HG03432 (cell line): Measurements from ENCODE around the gene NACC1.
A peak's percentile ranks its signal among the peaks of the same experiment; 100 is the strongest.
"Not testable (repeated sequence)": the region's sequence is repeated elsewhere in the genome, so short reads cannot be mapped to it uniquely, and the experiment has no call there.

Source experiments
- ATAC-seq: cut with Tn5 transposase; IDR thresholded peaks from one replicate; pipeline ENCODE4 v1.9.1; 2021; ENCODE audit warnings: mild to moderate bottlenecking, moderate library complexity; ENCODE audit not compliant: unreplicated experiment

Gene NACC1

DNA sequence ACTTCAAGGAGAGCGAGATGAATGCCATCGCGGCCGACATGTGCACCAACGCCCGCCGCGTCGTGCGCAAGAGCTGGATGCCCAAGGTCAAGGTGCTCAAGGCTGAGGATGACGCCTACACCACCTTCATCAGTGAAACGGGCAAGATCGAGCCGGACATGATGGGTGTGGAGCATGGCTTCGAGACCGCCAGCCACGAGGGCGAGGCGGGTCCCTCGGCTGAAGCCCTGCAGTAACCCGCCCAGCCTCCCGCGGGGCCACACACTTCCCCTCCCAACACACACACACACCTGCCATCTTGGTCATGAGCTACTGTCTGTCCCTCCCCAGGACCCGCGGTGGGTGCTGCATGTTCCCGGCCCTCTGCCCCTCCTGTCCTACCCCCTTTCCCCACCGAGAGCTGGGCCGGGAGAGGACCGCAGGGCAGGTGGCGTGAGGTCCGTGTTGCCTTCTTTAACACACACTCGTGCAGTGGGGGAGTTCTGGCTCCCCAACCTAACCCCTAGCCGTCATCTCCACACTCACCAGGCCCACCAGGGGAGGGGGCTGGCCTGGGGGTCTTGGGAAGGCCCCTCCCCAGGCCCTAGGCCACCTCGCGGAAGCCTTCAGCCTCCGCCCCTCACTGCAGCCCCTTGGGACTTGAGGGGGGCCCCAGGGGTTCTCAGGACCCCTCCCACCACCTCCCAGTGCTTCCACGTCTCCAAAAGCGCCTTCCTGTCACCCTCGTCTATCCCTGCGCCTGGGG is 20.3 kb downstream of the NACC1 start:
- no peak for ATAC-seq

DNA sequence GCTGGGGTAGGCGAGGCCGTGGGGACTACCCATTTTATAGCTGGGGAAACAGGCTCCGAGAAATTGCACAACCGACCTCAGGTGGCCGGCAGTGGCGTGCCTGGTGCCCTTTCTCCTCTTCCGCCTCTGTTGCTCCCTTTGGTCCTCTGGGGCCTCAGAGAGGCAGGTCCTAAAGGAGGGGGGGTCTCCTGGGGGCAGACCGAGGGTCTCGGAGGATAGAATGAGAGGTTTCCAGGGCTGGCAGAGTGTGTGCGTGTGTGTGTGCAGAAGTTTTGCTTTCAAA is 20.8 kb downstream of the NACC1 start:
- no peak for ATAC-seq

DNA sequence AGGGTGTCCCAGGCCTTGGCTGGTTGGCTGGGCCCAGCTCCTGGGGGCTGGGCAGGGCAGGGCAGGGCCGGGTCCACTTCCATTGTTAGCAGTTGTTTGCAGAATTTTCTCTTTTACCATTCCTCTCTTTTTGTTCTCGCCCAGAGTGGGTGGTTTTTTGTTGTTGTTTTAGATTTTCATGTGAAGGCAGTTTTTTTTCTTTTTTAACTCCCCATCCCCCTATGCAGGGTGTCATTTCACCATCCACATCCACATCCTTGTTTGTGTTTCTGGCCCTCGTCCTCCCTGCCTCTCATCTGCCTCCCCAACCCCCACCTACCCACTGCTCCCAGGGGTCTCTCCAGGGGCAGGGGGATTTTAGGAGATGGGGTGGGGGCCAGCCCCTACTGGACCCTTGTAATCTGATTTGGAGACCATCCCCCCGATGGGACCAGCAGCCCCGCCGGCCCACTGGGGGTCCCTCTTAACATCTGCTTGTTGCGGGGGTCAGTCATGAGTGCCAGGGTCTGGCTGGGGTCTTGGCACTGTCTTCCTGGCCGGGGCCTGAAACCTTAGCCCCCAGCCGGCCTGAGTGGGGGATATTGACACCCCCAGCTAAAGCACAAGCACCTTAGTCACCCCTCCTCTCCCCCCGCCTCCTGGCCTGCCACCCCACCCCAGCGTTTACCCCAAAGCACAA is 21.7 kb downstream of the NACC1 start:
- ATAC-seq: no peak

DNA sequence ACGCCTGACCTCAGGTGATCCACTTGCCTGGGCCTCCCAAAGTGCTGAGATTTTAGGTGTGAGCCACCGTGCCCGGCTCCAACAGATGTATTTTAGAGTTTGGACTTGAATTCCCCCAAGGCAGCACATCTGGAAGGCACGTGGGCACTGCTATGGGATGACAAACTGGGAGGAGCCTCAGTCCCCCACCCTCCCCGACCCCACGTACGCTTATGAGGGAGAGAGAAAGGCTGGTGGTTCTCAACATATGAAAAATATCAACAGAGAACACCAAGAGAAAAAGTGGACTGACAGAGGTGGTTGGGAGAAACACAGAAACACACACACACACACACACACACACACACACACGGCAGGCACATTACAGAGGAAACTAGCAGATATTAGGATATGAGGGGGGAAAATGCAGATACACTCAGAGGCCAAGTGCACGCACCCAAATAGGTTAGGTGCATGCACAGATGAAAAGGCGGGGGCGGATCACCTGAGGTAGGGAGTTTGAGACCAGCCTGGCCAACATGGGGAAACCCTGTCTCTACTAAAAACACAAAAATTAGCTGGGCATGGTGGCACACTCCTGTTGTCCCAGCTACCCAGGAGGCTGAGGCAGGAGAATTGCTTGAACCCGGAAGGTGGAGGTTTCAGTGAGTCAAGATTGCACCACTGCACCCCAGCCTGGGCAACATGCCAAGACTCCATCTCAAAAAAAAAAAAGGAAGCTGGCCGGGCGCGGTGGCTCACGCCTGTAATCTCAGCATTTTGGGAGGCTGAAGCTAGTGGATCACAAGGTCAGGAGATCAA is 28.9 kb downstream of the NACC1 start:
- ATAC-seq: no peak

DNA sequence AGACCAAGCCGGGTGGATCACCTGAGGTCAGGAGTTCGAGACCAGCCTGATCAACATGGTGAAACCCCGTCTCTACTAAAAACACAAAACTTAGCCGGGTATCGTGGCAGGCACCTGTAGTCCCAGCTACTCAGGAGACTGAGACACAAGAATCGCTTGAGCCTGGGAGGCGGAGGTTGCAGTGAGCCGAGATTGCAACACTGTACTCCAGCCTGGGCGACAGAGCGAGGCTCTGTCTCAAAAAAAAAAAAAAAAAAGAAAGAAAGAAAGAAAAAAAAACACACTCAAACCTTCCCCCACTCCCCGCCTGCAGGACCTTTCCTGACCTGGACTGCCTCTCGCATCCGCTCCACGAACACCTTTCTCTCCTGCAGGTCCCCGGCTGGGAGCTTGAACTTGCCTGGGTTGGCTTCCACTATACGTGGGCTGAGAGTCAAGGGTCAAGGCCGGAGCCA is 31.1 kb downstream of the NACC1 start:
- not testable (repeated sequence) for ATAC-seq

DNA sequence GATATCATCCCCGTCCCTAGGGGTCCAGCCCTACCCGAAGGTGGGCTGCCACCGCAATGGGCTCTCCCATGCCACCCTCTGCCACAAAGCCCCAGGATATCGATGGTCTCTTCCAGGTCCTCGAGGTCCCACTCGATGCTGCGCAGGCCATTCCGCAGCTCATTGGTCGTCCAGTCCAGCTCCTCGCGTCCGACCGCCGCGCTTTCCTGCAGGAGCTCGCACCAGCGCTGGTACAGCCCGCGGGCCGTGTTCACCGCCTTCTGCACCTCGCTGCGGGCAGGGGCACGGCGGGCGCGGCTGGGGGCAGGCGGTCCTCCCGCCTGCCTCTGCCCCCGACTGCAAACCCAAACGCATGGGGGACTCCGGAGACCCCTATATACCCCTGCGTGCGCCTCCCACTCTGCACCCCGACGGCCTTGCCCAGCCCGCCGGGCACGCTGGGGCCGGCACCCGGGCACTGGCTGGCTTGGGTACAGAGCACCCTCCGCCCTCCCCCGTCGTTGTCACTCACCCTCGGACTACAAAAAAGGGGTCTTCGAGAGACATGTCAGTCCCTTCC is 31.6 kb downstream of the NACC1 start:
- ATAC-seq: peak; percentile 6

DNA sequence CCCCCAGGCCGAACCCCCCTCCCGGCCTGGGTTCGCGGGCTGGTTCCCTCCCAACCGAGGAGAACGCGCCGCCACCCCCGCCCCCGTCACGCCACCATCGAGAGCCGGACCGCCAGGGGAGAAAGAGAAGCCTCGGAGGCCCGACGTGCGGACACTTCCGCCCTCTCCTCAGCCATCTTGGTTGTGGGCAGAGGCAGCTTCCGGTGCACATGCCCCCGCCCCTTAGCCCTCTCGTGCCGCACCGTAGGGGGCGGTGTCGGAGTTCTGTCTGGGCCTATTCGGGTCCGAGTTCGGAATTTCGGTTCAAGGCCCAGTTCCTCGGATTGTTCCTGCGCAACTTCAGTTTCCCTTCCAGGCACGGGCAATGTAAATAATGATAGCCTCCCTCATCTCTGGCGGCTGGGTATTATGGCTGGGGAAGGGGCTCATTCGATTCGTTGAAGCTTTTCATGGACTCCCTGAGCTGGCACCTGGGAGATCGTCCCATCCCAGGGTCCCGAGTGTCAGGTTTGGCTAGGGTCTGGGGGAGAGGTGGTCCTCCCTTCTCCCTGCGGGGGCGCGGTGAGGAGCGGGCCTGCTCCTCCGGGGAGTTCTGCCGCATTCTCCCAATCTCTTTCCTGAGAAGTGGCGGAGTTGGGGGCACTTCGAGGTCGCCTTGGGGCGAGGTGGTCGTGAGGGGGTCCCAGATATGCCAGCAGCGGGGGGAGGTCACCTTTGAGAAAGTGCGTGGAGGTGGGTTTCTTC is 32.3 kb downstream of the NACC1 start, which contains the start of the genes IER2 and STX10:
IER2 (plus strand) TSS at position 225 of the 744 bp plus-strand sequence. CDS start 2,776 bp downstream, outside the sequence.
STX10 (minus strand) TSS at position 189 of the 744 bp plus-strand sequence. CDS start 202 bp downstream, outside the sequence.
- peak; percentile 32 for ATAC-seq

DNA sequence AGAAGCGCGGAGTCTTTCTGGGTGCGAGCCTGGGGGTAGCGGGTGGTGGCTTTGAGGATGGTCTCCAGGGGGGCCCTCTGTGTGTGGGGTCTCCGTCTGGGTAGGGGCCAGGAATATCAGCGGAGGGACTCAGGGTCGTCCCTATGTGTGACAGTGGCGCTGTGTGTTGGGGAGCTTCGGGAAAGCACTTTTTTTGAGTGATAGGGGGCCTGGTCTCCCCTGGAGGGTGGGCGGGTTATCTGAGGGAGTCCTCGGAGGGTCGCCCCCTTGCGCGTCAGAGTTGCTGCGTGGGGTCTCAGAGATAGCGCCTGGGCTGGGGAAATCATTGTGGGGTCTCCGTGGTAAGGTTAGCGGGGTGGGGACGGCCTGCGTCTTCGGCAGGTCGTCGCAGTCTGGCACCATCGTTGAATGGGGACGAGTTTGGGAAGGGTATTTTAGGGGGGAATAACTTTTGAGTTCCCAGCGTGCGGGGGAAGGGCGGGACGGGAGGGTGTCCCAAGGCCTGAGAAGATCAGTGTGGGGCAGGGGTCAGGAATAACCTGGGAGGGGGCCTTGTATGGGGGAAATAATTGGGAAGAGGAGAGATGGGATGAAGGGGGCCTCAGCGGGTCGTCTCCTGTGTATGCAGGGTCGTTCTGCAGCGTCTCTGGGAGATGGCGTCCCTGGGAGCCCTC is 33.0 kb downstream of the NACC1 start:
- no peak for ATAC-seq

DNA sequence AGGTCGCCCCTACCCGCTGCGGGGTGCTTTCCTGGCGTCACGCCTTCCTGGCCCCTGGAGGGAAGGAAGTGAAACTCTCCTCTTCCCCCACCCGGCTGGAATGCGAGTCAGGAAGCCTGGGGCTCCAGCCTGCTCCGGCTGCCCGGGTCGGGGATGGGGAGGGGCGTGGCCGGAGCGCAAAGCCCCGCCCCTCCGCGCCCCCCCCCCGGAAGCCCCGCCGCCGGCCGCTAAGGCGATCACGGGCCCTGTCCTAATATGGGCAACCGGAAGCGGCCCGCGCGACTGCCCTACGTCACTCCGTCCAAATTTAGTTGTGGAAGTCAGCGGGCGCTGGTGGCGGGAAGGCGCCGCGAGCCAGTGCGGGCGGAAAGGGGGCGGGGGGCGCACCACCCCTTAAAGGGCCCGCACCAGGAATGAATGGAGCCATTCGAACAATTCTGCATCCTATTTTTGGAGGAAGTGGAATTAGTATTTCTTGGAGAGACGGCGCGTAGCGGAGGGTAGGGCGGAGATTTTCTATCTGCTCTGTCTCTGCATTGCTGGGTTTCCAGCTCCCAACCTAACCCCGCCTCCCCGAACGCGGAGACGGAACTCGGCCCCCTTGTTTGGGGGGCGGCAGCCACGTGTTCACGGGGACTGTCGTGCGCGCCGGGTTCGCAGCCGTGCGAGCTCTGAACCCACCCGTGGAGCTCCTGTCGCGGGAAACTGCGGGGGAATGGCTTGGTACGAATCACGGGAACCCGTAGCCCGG is 33.7 kb downstream of the NACC1 start:
- ATAC-seq: peak; percentile 39

DNA sequence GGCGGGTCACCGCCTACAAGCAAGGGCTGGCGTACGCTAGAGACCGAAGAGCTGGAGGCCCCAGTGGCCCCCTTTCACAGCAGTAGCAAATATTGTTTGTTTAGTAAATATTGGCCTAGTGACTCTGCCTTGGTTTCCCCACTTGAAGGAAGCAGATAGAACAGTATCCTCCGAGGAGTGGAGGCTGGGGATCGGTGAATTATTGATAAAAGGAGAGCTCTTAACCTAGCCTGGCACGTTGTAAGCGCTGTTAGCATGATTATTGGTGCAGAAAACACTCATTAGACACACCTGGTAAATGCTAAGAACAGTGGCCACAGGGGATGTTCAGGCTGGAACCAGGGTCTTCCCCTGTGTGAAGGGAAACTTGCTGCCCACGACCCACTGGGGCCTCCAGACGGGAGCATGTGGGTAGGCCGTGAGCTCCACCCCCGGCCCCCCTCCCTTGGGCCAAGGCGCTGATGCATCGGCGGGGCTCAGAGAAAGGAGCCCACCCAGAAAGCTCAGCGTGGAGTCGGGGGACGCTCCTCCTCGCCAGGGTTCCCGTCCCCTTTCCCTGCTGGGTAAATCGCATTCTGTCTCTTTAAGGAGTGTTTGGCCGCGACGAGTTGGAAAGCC is 34.4 kb downstream of the NACC1 start:
- ATAC-seq: peak; percentile 5

DNA sequence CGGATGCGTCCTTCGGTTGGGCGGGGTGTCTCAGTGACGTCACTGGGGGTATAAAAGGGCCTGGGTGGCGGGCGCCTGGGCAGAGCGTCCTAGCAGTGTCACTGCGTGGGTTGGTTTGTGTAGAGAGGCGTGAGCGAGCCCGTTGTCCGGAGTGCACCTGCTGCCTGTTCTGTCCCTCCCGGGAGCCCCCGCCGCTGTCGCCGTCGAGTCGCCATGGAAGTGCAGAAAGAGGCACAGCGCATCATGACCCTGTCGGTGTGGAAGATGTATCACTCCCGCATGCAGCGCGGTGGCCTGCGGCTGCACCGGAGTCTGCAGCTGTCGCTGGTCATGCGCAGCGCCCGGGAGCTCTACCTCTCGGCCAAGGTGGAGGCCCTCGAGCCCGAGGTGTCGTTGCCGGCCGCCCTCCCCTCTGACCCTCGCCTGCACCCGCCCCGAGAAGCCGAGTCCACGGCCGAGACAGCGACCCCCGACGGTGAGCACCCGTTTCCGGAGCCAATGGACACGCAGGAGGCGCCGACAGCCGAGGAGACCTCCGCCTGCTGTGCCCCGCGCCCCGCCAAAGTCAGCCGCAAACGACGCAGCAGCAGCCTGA is 35.0 kb downstream of the NACC1 start:
- peak; percentile 34 for ATAC-seq

DNA sequence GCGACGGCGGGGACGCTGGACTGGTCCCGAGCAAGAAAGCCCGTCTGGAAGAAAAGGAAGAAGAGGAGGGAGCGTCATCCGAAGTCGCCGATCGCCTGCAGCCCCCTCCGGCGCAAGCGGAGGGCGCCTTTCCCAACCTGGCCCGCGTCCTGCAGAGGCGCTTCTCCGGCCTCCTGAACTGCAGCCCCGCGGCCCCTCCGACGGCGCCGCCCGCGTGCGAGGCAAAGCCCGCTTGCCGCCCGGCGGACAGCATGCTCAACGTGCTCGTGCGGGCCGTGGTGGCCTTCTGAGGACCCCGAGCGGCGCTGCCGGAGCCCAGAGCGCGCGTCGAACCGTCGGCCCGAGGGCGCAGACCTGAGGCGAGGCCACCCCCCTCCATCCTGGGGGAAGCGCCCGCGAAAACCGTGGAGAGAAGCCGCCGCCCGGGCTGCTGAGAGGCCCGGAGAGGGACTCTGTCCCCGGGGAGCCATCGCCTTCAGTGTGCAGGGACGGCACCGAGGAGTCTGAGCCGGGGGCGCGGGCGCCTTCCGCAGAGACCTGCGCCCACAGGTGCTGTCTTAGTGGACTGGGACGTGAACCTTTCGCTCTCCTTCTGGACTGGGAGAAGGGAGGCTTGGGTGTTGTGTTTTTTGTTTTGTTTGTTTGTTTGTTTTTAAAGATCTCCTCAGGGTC is 35.6 kb downstream of the NACC1 start:
- no peak for ATAC-seq

DNA sequence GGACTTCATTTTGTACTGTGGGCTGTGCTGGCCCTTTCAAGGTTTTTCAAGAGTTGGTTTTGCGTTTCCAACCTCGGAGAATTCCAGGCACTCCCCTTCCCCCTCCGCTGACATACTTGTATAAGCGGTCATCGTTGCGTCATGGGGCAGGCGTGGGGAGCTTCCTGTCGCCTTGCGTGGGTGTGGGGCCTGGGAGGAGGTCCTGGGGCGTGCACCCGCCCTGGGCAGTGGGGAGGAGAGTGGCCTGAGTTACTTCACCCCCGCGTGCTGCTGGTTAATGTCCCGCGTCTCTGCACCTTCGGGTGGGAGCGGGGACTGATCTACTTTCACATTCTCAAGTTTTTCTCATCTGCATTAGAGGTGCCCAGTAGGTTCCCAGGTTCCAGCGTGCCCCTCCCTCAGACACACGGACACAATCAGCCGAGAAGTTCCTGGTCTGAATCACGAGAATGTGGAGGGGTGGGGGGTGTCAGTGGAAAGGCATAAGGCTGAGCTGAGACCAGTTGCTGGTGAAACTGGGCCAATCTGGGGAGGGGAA is 36.2 kb downstream of the NACC1 start:
- no peak for ATAC-seq

DNA sequence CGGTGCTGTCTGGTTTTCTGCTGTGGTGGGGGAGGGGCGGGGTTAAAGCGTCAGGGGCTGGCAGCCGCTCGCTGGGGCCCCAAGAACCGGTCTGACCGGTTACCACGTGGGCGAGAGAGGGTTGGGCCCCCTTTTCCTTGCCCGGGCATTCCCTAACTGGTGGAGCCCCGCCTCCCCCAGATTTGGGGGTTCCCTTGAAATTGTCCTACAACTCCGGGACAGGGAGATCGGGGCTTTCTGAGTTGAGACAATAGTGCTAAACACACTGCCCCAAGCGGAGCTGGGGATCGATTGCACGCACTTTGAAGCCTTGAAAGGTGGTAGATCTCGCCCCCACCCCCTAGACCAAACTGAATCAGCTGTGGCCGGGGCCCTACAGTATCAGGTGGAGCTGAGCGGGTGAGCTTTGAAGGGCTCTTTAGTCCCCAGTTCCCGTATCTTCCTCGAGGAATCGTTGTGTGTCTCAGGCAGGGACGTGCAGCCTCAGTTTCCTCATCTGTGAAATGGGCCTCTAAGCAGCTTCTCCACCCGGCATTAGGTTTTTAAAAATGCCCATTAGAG is 36.9 kb downstream of the NACC1 start:
- no peak for ATAC-seq

DNA sequence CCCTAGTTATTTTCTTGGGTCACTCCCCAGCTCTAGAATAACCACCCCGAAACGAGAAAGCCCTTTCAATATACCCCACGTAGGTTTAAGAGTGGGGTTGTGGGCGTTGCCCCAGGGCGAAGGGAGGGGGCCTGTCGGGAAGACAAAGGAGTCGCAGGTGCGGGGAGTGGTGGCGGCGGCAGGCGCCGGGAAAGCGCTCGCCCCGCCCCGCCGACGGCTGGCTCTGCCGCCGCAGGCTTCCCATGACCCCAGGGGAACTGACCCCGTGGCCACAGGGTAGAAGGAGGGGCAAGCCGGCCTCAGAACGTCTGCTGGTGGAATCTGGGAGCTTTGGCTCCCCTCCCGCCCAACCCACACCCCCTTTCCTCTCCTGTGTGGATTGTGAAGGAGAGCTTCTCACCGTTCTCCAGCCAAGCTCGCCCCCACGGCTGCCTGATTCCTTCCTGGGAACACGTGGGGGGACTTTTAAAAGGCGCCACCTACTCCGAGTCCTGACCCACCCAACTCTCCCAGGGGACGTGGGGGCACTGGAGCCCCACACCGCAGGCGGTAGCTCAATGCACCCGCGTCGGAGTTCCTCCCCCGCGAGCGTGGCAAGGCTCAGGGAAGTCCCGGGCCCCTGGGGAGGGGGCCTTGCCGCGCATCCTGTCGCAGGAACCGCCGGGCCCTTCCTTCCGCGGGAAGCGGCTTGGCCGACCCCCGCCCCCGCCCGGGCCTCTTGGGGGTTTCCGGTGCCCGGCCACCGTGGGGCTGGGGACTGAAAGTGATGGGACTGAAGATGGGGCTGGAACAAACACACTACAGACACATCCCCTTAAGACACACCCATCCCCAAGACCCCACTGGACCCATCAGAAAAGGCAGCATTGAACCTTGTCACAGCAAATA is 37.7 kb downstream of the NACC1 start:
- peak; percentile 16 for ATAC-seq

DNA sequence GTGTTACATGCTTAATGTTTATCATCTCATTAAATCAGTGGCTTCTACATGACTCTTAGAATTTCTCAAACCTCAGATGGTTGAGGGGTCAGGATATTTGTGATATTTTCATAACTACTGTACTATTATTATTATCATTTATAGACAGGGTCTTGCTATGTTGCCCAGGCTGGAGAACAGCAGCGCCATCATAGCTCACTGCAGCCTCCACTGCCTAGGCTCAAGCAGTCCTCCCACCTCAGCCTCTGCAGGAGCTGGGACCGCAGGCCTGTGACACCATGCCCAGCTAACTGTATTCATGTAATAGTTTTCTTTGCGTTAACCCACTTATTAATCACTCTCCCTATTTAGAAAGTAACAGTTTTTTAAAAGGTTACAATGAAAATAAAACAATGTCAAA is 41.6 kb downstream of the NACC1 start:
- ATAC-seq: no peak
